HEK293T (cell line): ENCODE data around the gene TTC31.

Source experiments
- BHLHE40 ChIP-seq: fragments of 450-650 bp; IDR thresholded peaks from 2 replicates; pipeline ENCODE4 v1.6.1; 2016; ENCODE audit warnings: mild to moderate bottlenecking, moderate library complexity, borderline replicate concordance
- FOXA1 ChIP-seq: fragments of 450-650 bp; IDR thresholded peaks from 2 replicates; pipeline ENCODE4 v1.6.1; 2016; ENCODE audit warnings: mild to moderate bottlenecking
- HDGF ChIP-seq: fragments of 450-650 bp; IDR thresholded peaks from 2 replicates; pipeline ENCODE4 v1.6.1; 2017; ENCODE audit warnings: antibody characterized with exemption, borderline replicate concordance

DNA sequence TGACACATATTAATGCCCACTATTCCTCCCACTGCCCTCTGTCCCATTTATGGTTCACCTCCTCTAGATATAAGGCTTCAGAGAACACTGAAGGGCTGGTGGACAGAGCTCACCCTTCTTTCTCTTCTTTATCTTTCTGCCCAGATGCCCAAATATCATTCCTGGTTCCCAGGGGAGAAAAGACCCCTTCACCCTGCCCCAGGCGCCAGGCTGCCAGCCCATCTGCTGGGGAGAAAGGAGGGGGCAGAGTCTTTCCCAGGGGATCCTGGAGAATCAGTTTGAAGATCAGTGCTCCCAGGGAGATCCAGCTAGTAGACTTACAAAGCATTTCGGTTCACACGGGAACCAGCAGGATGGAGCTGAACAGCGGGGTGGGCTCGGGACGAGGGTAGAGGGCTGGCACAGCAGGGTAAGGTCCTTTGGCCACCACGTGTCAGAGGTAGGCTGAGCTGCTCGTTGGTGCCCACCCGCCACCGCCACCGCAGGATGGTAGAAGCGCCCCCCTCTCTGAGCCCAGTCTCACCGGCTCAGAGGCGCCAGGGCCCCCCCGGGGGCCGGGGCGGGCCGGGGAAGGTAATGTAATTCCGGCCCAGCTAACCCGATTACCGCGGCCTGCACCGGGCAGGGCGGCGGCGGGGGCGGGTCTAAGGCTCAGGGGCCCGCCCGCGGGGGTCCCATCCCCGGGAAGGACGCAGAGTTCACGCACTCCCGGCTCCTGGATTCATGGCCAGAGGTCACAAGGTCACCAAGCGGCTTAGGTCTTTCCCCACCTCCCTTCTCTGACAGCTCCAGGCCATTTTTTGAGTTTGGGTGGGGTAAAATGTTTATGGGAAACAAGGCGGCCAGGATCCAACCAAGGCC, 30.1 kb downstream of the TTC31 start:
- no peak for TF ChIP-seq HDGF
- no peak for TF ChIP-seq BHLHE40
- no peak for TF ChIP-seq FOXA1
